Smooth muscle cell (in vitro differentiated cells): Measurements from ENCODE around the gene IL17RE. TPM values are rescaled to one million over a fixed set of nuclear protein-coding genes. Genes with fewer than 3 reads are reported as not detected.
A peak's percentile ranks its signal among the peaks of the same experiment; 100 is the strongest.

Experiments used
- DNase-seq: peaks from one replicate; lab custom pipeline; 2025; ENCODE audit not compliant: unreplicated experiment; lab: John Stamatoyannopoulos, UW
- H2AFZ ChIP-seq: fragments of 200-600 bp; sonication (generic); 2 replicates; pipeline ENCODE4 v1.6.0; 2016; ENCODE audit warnings: antibody characterized with exemption, low read depth, mild to moderate bottlenecking
- H3F3A ChIP-seq: fragments of 200-600 bp; sonication (generic); 2 replicates; pipeline ENCODE4 v1.6.0; 2017; ENCODE audit warnings: antibody characterized with exemption, low read depth
- H3K27ac ChIP-seq: fragments of 200-600 bp; sonication (generic); 2 replicates; pipeline ENCODE4 v1.5.1; 2016; ENCODE audit warnings: low read depth, mild to moderate bottlenecking
- H3K27me3 ChIP-seq: fragments of 200-600 bp; sonication (generic); 2 replicates; pipeline ENCODE4 v1.6.1; 2016; ENCODE audit warnings: low read depth, mild to moderate bottlenecking
- H3K36me3 ChIP-seq: fragments of 200-600 bp; sonication (generic); 2 replicates; pipeline ENCODE4 v1.5.1; 2016; ENCODE audit warnings: low read depth
- H3K4me1 ChIP-seq: fragments of 200-600 bp; sonication (generic); 2 replicates; pipeline ENCODE4 v1.5.1; 2016; ENCODE audit warnings: low read depth
- H3K4me2 ChIP-seq: fragments of 200-600 bp; sonication (generic); 2 replicates; pipeline ENCODE4 v1.6.0; 2016; ENCODE audit warnings: mild to moderate bottlenecking
- H3K4me3 ChIP-seq: fragments of 200-600 bp; sonication (generic); 2 replicates; pipeline ENCODE4 v1.5.1; 2016; ENCODE audit warnings: mild to moderate bottlenecking
- H3K79me2 ChIP-seq: fragments of 200-600 bp; sonication (generic); 2 replicates; pipeline ENCODE4 v1.6.0; 2016; ENCODE audit warnings: low read depth, mild to moderate bottlenecking
- H3K9ac ChIP-seq: fragments of 200-600 bp; sonication (generic); 2 replicates; pipeline ENCODE4 v1.6.0; 2016; ENCODE audit warnings: low read depth
- H3K9me3 ChIP-seq: fragments of 200-600 bp; sonication (generic); replicated peaks from 2 replicates; pipeline ENCODE4 v1.5.1; 2016; ENCODE audit warnings: low read depth
- H4K20me1 ChIP-seq: fragments of 200-600 bp; sonication (generic); 2 replicates; pipeline ENCODE4 v1.6.0; 2016; ENCODE audit warnings: low read depth
- WGBS: methylation state at CpG from one replicate; pipeline ENCODE4 v1.1.7; 2016; ENCODE audit warnings: low lambda C conversion rate; 5-methylcytosine and 5-hydroxymethylcytosine counted together
- polyA plus RNA-seq: library from polyadenylated mRNA; unstranded; fragments of >200 nt; fragmentation: Nextera tagmentation; extraction: Ambion mirVana; gene quantifications from 2 replicates; pipeline ENCODE4 v1.2.1, GENCODE V29; 2016
- total RNA-seq: library from RNA; depleted of rRNA; stranded (reverse); fragments of >200 nt; gene quantifications from 2 replicates; pipeline ENCODE4 v1.2.3, GENCODE V29; 2014
- TF ChIP-seq, protein P1 (sequence below): fragments of 200-600 bp; sonication (generic); IDR thresholded peaks from 2 replicates; pipeline ENCODE4 v1.5.1; 2017; ENCODE audit warnings: borderline replicate concordance, mild to moderate bottlenecking, antibody characterized with exemption; ENCODE audit not compliant: insufficient read depth, poor library complexity, severe bottlenecking

Gene IL17RE
- total and polyA plus RNA-seq, 2 experiments from 2014 or later: 0.32 to 4.9 TPM

- 89% methylated on average over 7 of the region's 7 CpGs for WGBS
- DNase-seq: no peak
- Histone ChIP-seq H4K20me1 (no peaks in the 10 kb centered on the region), H3K9me3 (no peaks in the 10 kb centered on the region), H3K36me3 (no peaks in the 10 kb centered on the region), H3K9ac (no peak within 1 kb of the TSS), H3K4me1 (peaks cover 6% of the 10 kb centered on the region), H3K27me3 (no peaks in the 10 kb centered on the region), H3K27ac (no peak within 1 kb of the TSS), H3K4me3 (no peak within 1 kb of the TSS), H3K4me2 (no peak within 1 kb of the TSS), H3K79me2 (no peaks in the 10 kb centered on the region), H2AFZ (no peak within 1 kb of the TSS), H3F3A (peaks cover 14% of the 10 kb centered on the region)
- TF ChIP-seq, protein P1, sequence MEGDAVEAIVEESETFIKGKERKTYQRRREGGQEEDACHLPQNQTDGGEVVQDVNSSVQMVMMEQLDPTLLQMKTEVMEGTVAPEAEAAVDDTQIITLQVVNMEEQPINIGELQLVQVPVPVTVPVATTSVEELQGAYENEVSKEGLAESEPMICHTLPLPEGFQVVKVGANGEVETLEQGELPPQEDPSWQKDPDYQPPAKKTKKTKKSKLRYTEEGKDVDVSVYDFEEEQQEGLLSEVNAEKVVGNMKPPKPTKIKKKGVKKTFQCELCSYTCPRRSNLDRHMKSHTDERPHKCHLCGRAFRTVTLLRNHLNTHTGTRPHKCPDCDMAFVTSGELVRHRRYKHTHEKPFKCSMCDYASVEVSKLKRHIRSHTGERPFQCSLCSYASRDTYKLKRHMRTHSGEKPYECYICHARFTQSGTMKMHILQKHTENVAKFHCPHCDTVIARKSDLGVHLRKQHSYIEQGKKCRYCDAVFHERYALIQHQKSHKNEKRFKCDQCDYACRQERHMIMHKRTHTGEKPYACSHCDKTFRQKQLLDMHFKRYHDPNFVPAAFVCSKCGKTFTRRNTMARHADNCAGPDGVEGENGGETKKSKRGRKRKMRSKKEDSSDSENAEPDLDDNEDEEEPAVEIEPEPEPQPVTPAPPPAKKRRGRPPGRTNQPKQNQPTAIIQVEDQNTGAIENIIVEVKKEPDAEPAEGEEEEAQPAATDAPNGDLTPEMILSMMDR: no peak
Measured at GRCh38 chr3:9879830-9880549, 22.7 kb upstream of the IL17RE start, which contains the start of gene CIDEC. Gene CIDEC (minus strand): TSS chr3:9880253. CDS start chr3:9878486, 1,767 bp downstream.

DNA sequence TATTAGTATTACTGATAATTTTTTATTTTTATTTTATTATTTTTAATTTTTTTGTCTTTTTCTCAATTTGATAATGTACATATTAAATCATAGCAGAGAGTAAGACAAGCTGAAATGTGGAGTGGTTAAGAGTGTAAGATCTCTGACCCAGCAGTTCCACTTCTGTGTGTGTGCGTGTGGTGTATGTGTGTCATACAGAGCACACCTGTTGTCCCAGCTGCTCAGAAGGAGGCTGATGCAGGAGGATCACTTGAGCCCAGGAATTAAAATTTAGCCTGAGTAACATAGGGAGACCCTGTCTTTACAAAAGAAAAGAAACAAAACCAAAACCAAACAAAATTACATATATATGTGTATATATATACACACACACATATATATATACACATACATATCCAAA lies 21.2 kb upstream of the IL17RE start:
- peaks cover 20% of the 10 kb centered on the region for H3F3A ChIP-seq
- no peak overlapping the region for H3K4me3 ChIP-seq
- no peaks in the 10 kb centered on the region for H3K79me2 ChIP-seq
- H3K27me3 ChIP-seq: no peaks in the 10 kb centered on the region
- H4K20me1 ChIP-seq: no peaks in the 10 kb centered on the region
- TF ChIP-seq, protein P1: no peak
- H3K4me1 ChIP-seq: peaks cover 6% of the 10 kb centered on the region
- H3K27ac ChIP-seq: no peak overlapping the region
- no peak overlapping the region for H3K4me2 ChIP-seq
- WGBS: 93% methylated on average over 1 of the region's 1 CpG
- no peak overlapping the region for H2AFZ ChIP-seq
- H3K9me3 ChIP-seq: no peaks in the 10 kb centered on the region
- H3K36me3 ChIP-seq: no peaks in the 10 kb centered on the region
- DNase-seq: no peak
- H3K9ac ChIP-seq: no peak overlapping the region

DNA sequence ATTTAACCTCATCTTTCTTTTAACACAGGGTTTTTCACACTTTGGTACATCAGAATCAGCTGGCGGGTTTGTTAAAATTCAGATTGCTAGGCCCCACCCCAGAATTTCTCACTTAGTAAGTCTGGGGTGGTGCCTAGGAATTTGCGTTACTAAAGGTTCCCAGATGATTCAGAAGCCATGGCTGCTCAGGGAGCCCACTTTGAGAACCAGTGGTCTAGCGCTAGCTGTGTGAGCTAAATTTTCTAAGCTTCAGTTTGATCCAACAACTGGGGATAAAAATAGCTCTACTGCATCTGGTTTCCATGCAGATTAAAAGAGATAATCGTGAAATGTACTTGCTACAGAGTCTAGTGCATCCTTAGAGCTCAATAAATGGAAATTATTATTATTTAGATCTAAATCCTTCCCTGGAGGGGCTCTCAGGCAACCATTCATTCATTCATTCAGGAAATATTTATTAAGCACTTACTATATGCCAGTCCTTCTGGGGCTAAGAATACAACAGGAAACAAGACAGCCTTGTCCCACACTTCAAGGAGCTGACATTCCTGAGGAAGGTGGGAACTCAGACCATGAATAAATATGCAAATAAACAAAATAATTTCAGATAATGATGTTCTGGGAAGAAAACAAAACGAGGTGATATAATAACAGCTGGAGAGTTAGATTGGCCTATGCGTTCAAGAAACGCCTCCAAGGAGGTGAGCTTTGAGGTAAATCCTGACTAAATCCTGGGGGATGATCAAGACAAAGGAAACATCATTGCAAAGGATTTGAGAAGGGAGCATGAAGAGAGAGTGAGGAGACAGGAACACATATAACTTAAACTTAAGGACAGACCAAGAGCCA lies 18.7 kb upstream of the IL17RE start:
- Histone ChIP-seq H3K27ac (peak overlapping the region; percentile 96), H3K36me3 (no peaks in the 10 kb centered on the region), H3K27me3 (no peaks in the 10 kb centered on the region), H3K9me3 (no peaks in the 10 kb centered on the region), H3F3A (peaks cover 20% of the 10 kb centered on the region), H3K79me2 (no peaks in the 10 kb centered on the region), H3K4me3 (no peak overlapping the region), H3K4me2 (peak overlapping the region; percentile 74), H2AFZ (no peak overlapping the region), H3K4me1 (peaks cover 6% of the 10 kb centered on the region), H4K20me1 (no peaks in the 10 kb centered on the region), H3K9ac (peak overlapping the region; percentile 51)
- 22% methylated on average over 7 of the region's 7 CpGs for WGBS
- no peak for DNase-seq
- TF ChIP-seq, protein P1: no peak
